GM12875 (cell line): ENCODE data around the gene SIGLEC8.
"Not testable (repeated sequence)": the region's sequence is repeated elsewhere in the genome, so short reads cannot be mapped to it uniquely, and the experiment has no call there.

ENCODE experiments used
- H3K4me3 ChIP-seq: one replicate; pipeline ENCODE4 v1.5.1; 2011; ENCODE audit warnings: low read depth, low read length, control low read depth
- TF ChIP-seq, protein P1 (sequence below): IDR thresholded peaks from 2 replicates; pipeline ENCODE4 v1.5.1; 2011; ENCODE audit warnings: low read depth, mild to moderate bottlenecking, control low read depth, inconsistent platforms, low read length, moderate library complexity, borderline replicate concordance; ENCODE audit not compliant: insufficient read depth

Gene SIGLEC8

GRCh38 chr19:51466723-51467122, 8.5 kb upstream of the SIGLEC8 start:
- TF ChIP-seq, protein P1, sequence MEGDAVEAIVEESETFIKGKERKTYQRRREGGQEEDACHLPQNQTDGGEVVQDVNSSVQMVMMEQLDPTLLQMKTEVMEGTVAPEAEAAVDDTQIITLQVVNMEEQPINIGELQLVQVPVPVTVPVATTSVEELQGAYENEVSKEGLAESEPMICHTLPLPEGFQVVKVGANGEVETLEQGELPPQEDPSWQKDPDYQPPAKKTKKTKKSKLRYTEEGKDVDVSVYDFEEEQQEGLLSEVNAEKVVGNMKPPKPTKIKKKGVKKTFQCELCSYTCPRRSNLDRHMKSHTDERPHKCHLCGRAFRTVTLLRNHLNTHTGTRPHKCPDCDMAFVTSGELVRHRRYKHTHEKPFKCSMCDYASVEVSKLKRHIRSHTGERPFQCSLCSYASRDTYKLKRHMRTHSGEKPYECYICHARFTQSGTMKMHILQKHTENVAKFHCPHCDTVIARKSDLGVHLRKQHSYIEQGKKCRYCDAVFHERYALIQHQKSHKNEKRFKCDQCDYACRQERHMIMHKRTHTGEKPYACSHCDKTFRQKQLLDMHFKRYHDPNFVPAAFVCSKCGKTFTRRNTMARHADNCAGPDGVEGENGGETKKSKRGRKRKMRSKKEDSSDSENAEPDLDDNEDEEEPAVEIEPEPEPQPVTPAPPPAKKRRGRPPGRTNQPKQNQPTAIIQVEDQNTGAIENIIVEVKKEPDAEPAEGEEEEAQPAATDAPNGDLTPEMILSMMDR, result no peak
- no peak overlapping the region for H3K4me3 ChIP-seq

GRCh38 chr19:51463976-51464581, 5.8 kb upstream of the SIGLEC8 start:
- not testable (repeated sequence) for H3K4me3 ChIP-seq

DNA sequence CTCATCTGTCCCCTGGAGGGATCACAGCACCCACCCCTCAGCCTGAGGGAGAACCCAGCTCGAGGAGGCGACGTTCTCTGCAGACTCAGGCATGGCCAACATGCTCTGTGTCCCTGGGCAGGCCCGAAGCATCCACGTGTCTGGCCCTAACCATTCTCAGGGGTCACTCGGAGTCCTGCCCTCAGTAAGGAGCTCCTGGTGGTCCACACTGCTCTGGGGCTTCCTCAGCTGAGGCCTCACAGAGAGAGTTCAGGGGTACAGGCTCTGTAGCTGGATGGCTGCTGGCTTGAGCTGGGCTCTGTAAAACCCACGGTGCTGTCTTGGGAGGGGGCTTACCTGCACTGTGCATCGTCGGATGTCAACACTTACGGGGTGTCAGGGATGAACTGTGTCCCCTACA, 4.4 kb upstream of the SIGLEC8 start:
- no peak overlapping the region for H3K4me3 ChIP-seq
- TF ChIP-seq, protein P1, result no peak

DNA sequence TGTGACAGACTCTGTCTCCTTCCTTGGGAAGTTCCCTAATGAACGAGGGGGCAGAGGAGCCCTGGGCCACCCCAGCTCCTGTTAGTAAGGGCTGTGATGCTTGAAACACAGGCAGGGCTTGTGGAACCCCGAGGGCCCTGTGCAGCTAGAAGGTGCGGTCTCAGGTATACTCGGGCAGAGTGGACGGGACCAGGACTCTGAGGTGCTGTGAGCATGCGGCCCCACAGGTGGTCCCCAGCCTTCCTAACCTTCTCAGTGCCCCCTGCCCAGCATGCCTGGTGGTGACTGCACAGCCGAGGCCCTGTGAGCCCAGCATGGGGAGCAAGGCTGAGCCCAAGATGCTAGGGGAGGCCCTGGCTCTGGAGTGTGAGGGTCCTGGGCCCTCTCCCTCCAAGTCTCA, 4.0 kb upstream of the SIGLEC8 start:
- TF ChIP-seq, protein P1, result no peak
- no peak overlapping the region for H3K4me3 ChIP-seq

DNA sequence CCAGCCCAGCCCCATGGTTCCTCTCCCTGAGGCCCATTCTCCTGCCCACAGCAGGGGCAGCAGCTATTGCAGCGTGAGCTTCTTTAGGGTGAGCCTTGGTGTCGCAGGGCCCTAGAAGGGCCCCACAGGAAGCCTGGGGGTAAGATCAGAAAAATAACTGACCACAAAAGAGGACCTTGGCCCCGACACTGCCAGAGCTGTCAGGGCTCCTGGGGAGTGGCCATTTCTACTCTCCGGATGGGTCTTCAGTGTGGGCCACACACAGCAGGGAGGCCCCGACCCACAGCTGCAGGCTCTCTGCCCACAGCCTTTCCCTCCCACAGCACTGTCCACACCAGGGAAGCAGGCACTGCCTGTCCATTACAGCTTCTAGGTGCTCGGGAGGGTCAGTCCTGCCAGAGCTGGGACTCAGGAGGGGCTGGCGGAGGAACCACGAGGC, 3.5 kb upstream of the SIGLEC8 start:
- H3K4me3 ChIP-seq, result no peak overlapping the region
- TF ChIP-seq, protein P1, result no peak

DNA sequence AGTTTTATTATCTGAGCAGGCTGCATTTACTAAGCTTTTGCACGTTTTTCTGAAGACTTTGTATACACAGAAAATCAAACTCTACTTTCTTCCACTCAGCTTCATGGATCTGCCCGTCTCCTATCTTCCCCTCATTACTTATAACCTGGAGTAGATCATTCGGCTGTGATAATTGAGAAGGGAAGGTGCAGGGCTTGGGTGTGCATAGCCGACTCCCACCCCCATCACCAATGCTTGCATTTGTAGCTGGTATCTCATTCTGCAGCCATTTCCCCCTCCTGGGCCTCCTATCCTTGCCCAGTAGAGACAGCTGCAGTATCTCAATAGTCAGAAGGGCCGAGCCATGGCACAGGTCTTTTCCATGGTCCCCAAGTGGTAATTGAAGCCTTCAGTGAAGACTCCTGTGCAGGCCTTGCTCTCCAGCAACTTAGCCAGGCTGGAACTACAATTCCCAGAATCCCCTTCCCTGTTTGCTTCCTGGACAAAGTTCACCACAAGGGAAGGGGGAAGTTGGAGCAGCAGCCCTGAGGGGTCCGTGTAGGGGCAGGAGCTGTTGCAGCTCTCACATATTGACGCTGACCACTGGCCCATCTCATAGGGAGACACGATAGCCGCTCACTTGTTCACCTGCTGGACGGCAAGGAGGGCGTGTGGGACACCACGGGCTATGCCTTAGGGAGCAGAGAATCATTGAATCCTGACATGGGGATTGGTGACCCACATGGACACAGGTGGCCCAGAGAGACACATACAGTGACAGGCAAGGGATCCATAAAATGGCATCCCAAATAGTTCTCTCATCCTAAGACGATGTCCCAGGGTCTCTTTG, 2.1 kb upstream of the SIGLEC8 start:
- H3K4me3 ChIP-seq, result no peak overlapping the region
- TF ChIP-seq, protein P1, result no peak

GRCh38 chr19:51458899-51459505, 748 bp upstream of the SIGLEC8 start:
- TF ChIP-seq, protein P1, result no peak
- H3K4me3 ChIP-seq, result no peak overlapping the region
